ENCODE results near the gene NSRP1.

The NSRP1 gene

GRCh38 chr17:30104575-30105339 is 11.9 kb upstream of the NSRP1 start (continued):
- TF ChIP-seq ZNF549 (tag by site-specific recombination; IDR thresholded peaks at IDR 0.05): no peak
- TF ChIP-seq ZNF362 (tag by site-specific recombination; IDR thresholded peaks at IDR 0.05): no peak
- TF ChIP-seq PRDM1 (tag by site-specific recombination; IDR thresholded peaks at IDR 0.05): no peak
- TF ChIP-seq PRDM10 (tag by site-specific recombination; IDR thresholded peaks at IDR 0.05): peak; percentile 69
- TF ChIP-seq ATF2 (tag by site-specific recombination; IDR thresholded peaks at IDR 0.05; ENCODE audit: low read depth): no peak
- TF ChIP-seq ZBTB17 (tag by site-specific recombination; IDR thresholded peaks at IDR 0.05): peak; percentile 93
- no peak for TF ChIP-seq ZNF529 (tag by site-specific recombination; IDR thresholded peaks at IDR 0.05; ENCODE audit: insufficient replicate concordance)
- peak; percentile 20; the same call in 1 of the 2 replicates for TF ChIP-seq ZNF76 (tag by site-specific recombination; IDR thresholded peaks at IDR 0.05; ENCODE audit: borderline replicate concordance, low read depth)
- no peak for TF ChIP-seq ZNF155 (tag by site-specific recombination; IDR thresholded peaks at IDR 0.05)
- no peak; the same call in 1 of the 2 replicates for TF ChIP-seq SCRT1 (tag by site-specific recombination; IDR thresholded peaks at IDR 0.05; ENCODE audit: borderline replicate concordance)
- TF ChIP-seq SP3 (tag by site-specific recombination; IDR thresholded peaks at IDR 0.05): no peak; the same call in 1 of the 2 replicates
- TF ChIP-seq ZNF670 (tag by site-specific recombination; IDR thresholded peaks at IDR 0.05; ENCODE audit: low read depth): no peak
- 0 out of 2 replicates have a peak, but pooled peaks have one; percentile 14 for TF ChIP-seq KLF17 (tag by site-specific recombination; IDR thresholded peaks at IDR 0.05)
- no peak for TF ChIP-seq ZNF274 (IDR thresholded peaks at IDR 0.05; ENCODE audit: low read length)
- no peak for TF ChIP-seq ZNF274 (tag by site-specific recombination; IDR thresholded peaks at IDR 0.05; ENCODE audit: borderline replicate concordance)
- TF ChIP-seq ZNF248 (tag by site-specific recombination; IDR thresholded peaks at IDR 0.05): no peak
- no peak for TF ChIP-seq HOXD13 (CRISPR knock-in tag; IDR thresholded peaks at IDR 0.05; ENCODE audit: borderline replicate concordance)
- peak; percentile 93 for TF ChIP-seq SCRT2 (tag by site-specific recombination; IDR thresholded peaks at IDR 0.05)
- TF ChIP-seq ZNF585B (tag by site-specific recombination; IDR thresholded peaks at IDR 0.05): no peak
- no peak for TF ChIP-seq ZNF513 (tag by site-specific recombination; IDR thresholded peaks at IDR 0.05)
- TF ChIP-seq GLI4 (tag by site-specific recombination; IDR thresholded peaks at IDR 0.05): no peak
- TF ChIP-seq ZNF677 (tag by site-specific recombination; IDR thresholded peaks at IDR 0.05): no peak
- no peak for TF ChIP-seq ZNF311 (tag by site-specific recombination; IDR thresholded peaks at IDR 0.05; ENCODE audit: borderline replicate concordance)
- TF ChIP-seq HIC1 (tag by site-specific recombination; IDR thresholded peaks at IDR 0.05): 0 out of 2 replicates have a peak, but pooled peaks have one; percentile 39
- TF ChIP-seq ZNF2 (tag by site-specific recombination; IDR thresholded peaks at IDR 0.05): 0 out of 2 replicates have a peak, but pooled peaks have one; percentile 42
- TF ChIP-seq HOXA7 (CRISPR knock-in tag; IDR thresholded peaks at IDR 0.05; ENCODE audit: borderline replicate concordance): no peak
